Measurements from ENCODE around the gene HSD17B10.
"Not testable (repeated sequence)": the region's sequence is repeated elsewhere in the genome, so short reads cannot be mapped to it uniquely, and the experiment has no call there.

Gene HSD17B10
- 26.2 to 37.0 reads per million in 2 donors for total RNA-seq

GRCh38 chrX:53433651-53434639, at the start of gene HSD17B10:
Gene HSD17B10 (minus strand): TSS chrX:53434370. CDS start chrX:53434345, 25 bp downstream.
- DNase-seq = peak; percentile 76

GRCh38 chrX:53483416-53483815, 49.2 kb upstream of the HSD17B10 start:
- no peak for DNase-seq

- no peak for DNase-seq
These were observed 47.8 kb upstream of the HSD17B10 start for GRCh38 chrX:53481816-53482465.

GRCh38 chrX:53481093-53481492, 46.9 kb upstream of the HSD17B10 start:
- no peak for DNase-seq

- no peak for DNase-seq
These were observed 45.1 kb upstream of the HSD17B10 start for GRCh38 chrX:53479301-53479700.

GRCh38 chrX:53476371-53476770, 42.2 kb upstream of the HSD17B10 start:
- no peak for DNase-seq

- no peak for DNase-seq
These were observed 40.5 kb upstream of the HSD17B10 start for GRCh38 chrX:53474707-53475106.

GRCh38 chrX:53471346-53471745, 37.2 kb upstream of the HSD17B10 start:
- no peak for DNase-seq

GRCh38 chrX:53468659-53469058, 34.5 kb upstream of the HSD17B10 start:
- not testable (repeated sequence) for DNase-seq

- DNase-seq = no peak
These were observed 23.9 kb upstream of the HSD17B10 start for GRCh38 chrX:53458082-53458481.

- no peak for DNase-seq
These were observed 22.1 kb upstream of the HSD17B10 start for GRCh38 chrX:53456254-53456653.

- no peak for DNase-seq
These were observed 18.6 kb upstream of the HSD17B10 start for GRCh38 chrX:53452812-53453211.

- DNase-seq = no peak
These were observed 15.5 kb upstream of the HSD17B10 start for GRCh38 chrX:53449632-53450031.

GRCh38 chrX:53447441-53447840, 13.3 kb upstream of the HSD17B10 start:
- DNase-seq = no peak

- no peak for DNase-seq
These were observed 11.8 kb upstream of the HSD17B10 start for GRCh38 chrX:53445977-53446376.

GRCh38 chrX:53442322-53442631, 8.1 kb upstream of the HSD17B10 start:
- DNase-seq = no peak

GRCh38 chrX:53441531-53442321, 7.6 kb upstream of the HSD17B10 start:
- DNase-seq = peak; percentile 57

GRCh38 chrX:53440621-53441517, 6.7 kb upstream of the HSD17B10 start:
- no peak for DNase-seq

- DNase-seq = no peak
These were observed 5.9 kb upstream of the HSD17B10 start for GRCh38 chrX:53440101-53440500.

GRCh38 chrX:53438832-53439230, 4.7 kb upstream of the HSD17B10 start:
- no peak for DNase-seq

- DNase-seq = no peak
These were observed 4.1 kb upstream of the HSD17B10 start for GRCh38 chrX:53438174-53438831.

GRCh38 chrX:53437206-53437605, 3.0 kb upstream of the HSD17B10 start:
- DNase-seq = no peak
